HG02885 (cell line): ENCODE results near the gene IL20RA.
"Not testable (repeated sequence)": the region's sequence is repeated elsewhere in the genome, so short reads cannot be mapped to it uniquely, and the experiment has no call there.

ENCODE experiments used
- ATAC-seq: cut with Tn5 transposase; IDR thresholded peaks from one replicate; pipeline ENCODE4 v1.9.1; 2021; ENCODE audit warnings: mild to moderate bottlenecking; ENCODE audit not compliant: unreplicated experiment, poor library complexity

Gene IL20RA

GRCh38 chr6:136979206-136979605 lies 65.6 kb downstream of the IL20RA start:
- no peak for ATAC-seq

DNA sequence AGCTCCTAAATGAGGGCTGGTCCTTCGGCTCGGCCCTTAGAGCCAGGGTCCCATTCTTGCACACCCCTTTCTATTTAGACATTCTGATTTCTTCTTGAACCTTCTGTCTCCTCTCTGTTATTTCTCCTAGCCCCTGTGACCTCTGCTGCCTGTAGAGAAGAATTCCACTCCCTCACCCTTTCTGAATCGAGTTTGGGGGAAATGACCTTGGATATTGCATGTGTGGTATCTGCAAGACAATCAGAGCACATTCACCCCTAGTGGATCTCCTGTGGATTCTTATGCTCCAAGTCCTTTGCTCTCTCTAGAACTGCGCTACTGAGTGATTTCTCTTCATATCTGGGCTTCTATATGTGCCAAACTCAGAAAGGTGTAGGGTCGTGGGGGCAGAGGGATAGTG lies 67.7 kb downstream of the IL20RA start:
- no peak for ATAC-seq

DNA sequence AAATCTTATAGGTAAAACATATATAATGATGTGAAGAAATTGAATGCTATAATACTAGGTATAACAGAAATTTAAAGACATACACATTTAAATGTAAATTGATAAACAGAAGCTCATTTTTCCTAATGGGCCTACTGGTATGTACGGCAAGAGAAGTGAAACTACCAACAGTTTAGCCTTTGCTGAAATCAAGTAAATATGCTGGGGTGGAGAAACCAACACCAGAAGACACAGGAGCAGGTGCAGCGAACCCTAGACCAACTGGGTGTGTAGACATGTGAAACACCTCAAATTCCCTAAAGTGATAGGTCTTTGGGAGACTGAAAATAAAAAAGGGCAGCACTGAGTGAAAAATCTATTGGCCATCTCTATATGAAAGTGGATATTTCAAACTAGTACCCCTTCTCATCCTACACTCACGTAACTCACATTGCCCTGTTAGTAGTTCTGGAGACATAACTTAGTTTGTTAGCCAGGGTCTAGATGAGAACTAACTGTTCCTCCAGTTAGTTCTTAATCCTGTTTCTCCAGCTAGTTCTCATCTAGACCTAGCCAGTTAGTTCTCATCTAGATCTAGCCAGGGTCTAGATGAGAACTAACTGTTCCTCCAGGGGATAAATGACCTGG lies 69.6 kb downstream of the IL20RA start:
- no peak for ATAC-seq

DNA sequence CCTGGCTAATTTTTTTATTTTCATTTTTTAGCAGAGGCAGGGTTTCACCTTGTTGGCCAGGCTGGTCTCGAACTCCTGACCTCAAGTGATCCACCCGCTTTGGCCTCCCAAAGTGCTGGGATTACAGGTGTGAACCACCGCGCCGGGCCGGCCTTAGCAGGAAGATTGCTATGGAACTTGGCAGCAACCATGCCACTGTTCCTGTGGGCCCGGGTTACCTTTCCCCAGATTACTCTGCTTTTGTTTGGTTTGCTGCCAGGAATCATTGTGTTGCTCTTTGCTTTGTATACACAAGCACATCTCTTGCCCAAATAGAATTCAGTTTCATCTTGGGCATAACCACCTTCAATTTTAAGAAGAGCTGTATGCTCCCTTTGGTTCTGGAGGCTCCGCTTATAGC lies 71.0 kb downstream of the IL20RA start:
- ATAC-seq: not testable (repeated sequence)

DNA sequence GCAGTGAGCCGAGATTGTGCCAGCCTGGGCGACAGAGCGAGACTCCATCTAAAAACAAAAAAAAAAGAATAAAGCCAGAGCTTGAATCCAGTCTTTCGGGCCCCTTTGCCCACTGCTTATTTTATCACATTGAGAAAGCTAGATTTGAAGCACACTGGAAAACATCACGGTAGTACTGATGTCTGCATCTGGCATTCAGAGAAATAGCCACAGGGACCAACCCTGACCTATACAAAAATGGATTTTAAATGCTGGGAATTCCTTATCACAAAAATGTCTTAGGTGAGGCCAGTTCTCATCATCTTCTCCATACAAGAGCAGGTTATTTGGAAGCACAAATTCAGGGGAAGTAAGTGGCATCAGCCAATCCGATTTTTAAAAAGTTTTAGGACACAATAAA lies 73.2 kb downstream of the IL20RA start:
- no peak for ATAC-seq

DNA sequence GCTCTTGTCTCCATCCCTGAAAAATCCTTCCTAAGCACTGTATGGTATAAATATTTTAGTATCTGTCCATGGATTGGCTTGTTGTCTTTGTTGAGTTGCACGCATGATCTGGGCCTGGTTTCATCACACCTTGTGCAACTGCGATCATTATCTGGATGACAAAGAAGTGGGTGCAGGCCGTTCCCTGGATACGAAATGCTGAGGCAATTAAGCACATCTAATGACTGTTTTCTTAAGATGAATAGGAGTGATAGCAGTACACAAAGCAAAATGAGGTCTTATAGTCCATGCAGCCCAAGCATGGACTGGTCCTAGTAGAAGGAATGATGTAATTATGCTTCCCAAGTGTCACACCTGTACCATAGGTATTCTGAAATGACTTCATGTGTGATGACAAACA lies 74.8 kb downstream of the IL20RA start:
- no peak for ATAC-seq

- ATAC-seq: no peak
Measured at GRCh38 chr6:136969433-136969832, 75.3 kb downstream of the IL20RA start.

GRCh38 chr6:136968837-136969236 lies 75.9 kb downstream of the IL20RA start:
- ATAC-seq: no peak

DNA sequence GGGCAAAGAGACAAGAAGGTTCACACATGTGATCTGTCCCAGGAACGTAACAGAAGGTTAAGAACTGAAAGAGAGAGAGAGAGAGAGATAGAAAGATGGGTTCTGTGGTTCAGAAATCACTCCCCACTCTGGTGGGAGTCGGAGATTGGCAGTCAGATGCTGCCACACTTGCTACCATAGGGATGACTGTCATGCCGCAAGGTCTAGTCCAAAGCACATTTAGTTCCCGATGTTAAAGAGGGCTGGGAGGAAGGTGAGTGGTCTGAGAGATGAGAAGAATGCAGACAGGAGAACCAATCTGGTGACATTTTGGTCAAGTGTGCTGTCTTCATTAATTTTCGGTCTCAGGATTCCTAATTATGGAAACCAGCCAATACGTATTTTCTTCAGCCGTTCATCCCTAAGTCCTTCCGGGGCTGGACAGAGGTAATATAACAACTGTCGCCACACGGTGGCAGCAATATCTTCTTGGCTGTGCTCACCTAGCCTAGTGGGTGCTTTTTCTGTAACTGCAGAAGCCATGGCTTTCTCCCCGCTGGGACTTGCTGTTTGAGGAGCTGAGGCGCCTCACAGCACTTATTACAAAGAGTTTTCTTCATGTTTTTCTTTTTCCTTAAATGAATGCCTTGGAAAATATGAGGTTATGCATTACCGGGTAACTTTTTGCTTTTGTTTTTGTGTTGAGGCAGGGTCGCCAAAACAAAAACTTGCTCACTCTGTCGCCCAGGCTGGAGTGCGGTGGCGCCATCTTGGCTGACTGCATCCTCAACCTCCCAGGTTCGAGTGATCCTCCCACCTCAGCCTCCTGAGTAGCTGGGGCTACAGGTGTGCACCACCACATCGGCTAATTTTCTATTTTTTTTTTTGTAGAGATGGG lies 76.7 kb downstream of the IL20RA start:
- peak; percentile 93 for ATAC-seq

DNA sequence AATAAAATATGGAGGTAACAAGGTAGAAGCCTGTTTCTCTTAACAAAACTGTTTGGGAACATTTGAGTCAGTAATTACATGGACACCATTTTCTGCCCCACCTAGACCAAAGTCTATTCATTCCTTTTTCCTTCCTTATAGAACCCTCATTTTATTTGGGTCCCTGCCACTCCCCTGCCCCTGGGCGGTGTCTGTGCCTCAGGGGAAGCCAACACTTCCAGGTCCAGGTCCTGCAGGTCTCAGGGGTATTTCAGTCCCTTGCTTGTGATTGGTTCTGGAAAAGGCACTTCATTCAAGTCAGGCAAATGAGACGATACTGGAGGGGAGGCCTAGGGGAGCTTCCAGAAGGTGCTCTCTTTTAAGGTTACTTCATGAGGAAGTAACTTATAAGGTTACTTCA lies 80.4 kb downstream of the IL20RA start:
- no peak for ATAC-seq

- ATAC-seq: no peak
Measured at GRCh38 chr6:136963259-136963658, 81.5 kb downstream of the IL20RA start.

DNA sequence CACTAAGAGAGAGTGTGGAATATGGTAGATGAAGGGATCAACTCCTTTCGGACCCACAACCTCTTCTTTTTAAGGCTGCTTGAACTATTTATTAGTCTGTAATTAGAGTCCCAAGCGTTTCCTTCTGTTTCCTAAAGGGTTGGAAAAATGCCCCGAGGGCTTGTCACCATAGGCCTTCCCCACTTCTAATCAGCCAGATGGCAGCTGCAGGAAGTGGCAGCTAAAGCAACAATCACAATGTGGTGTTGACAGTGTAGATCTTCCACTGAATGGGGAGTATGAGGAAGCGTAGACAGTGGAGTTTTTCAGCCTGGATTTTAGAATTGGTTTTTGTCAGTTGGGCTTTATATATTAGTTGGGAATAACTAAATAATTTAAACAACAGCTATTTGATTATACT lies 82.1 kb downstream of the IL20RA start:
- ATAC-seq: no peak

- no peak for ATAC-seq
Measured at GRCh38 chr6:136961848-136962247, 82.9 kb downstream of the IL20RA start.

GRCh38 chr6:136960781-136961180 lies 84.0 kb downstream of the IL20RA start:
- ATAC-seq: no peak

- ATAC-seq: not testable (repeated sequence)
Measured at GRCh38 chr6:136959935-136960334, 84.8 kb downstream of the IL20RA start.

- ATAC-seq: no peak
Measured at GRCh38 chr6:136959471-136959891, 85.3 kb downstream of the IL20RA start.

- no peak for ATAC-seq
Measured at GRCh38 chr6:136958168-136958567, 86.6 kb downstream of the IL20RA start.

DNA sequence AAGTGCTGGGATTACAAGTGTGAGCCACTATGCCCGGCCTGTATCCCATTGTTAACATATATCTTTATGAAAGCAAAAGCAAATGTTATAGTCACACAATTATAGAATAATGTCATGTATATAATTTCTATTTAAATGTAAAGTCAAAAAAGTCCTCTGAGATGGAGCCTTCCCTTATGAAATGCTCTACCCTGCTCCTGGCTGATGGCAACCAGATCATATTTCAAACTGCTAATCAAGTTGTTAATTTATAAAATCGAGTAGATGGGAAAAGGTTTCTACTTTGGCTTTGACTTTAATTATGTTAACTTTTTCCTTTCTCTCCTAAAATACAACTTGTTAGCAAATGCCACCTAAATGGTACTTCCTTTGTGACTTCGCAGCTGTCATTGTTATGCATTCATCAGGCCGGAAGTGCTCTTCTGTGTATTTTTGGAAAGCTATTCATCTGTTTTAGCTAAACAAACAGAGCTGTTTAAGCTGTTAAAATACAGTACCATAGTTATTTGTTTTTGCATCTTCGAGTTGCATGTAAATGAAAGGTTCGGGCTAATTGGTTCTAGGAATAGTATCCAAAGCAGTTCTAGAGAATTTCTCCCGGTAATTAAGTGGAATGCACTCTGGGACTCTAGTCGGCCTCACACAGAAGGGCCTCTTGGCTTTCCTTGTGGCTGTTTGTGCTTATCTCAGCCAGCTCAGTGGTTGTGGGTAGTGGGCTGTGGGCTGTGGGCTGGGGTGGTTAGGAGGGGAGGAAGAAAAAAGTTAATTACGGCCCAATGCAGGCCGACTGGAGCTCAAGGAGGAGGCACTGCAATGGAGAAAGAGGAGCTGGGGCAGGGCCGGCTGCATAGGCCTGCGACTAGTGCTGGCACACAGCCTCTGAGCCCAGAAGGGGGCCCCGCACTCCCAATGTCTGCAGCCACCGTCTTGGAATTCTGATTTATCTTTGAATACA lies 87.9 kb downstream of the IL20RA start:
- ATAC-seq: no peak

DNA sequence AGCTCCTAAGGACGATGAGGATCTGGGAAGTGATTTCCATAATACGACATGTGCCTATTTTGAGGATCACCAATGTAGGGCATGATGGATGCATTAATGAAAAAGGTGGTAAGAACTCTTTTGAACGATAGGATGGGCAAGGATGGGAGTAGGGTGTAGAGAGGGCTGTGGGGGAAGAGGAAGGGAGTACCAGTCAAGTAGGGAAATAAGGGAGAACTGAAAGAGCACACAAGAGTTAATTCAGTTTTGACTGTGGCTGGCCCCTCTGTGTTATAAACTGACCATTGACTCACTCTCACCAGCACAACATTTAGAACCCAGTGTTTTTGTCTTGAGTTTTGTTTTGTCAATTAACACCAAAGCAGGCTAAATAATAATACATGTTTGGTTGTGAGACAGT lies 89.6 kb downstream of the IL20RA start:
- ATAC-seq: no peak

DNA sequence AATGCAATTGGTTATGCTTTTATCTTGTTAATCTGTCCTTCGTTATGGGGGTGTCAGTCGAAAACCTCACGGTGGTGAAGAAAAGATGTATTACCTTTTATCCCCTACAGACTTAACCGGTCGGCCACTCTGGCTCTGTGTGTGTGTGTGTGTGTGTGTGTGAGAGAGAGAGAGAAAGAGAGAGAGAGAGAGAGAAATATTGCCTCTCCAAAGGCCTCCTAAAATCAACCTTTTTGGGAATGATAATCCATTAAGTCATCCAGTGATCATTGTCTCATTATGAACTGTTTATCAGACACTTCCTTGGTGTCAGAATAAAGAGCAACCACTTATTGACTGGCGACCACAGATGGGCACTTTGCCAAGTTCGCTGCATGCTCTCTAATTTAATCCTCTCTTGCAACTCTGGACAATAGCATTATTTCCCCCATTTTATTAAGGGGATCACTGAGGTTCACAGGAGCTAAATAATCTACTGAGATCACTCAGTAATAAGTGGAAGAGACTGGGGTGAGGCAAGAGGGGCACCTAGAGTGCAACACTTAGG lies 92.0 kb downstream of the IL20RA start:
- no peak for ATAC-seq
